Measurements from ENCODE around the gene PSD.
A peak's percentile ranks its signal among the peaks of the same experiment; 100 is the strongest.

Gene PSD

DNA sequence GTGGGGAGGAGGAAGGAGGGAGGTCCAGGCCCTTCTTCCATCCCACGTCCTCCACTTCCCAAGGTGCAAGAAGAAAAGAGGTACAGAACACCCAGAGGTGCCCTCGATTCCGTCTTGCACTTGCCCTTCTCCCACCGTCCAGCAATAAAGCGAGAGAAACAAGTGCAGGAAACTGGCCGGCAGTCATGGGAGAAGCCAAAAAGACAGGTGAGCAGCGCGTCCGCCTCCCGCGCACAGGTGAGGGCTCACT lies 31.5 kb upstream of the PSD start:
- Histone ChIP-seq H2BK5ac (ENCODE audit: low read depth, low read length, poor library complexity) (peak overlapping the region; percentile 70), H3K4ac (ENCODE audit: low read depth, low read length) (peak overlapping the region; percentile 9), H3K27me3 (ENCODE audit: insufficient read depth, low read length) (no peaks in the 10 kb centered on the region), H3K14ac (ENCODE audit: low read length) (peak overlapping the region; percentile 87), H2BK120ac (ENCODE audit: insufficient read depth, low read length, poor library complexity) (peak overlapping the region; percentile 35), H3K9ac (ENCODE audit: low read length) (peak overlapping the region; percentile 91), H2AK5ac (ENCODE audit: low read length) (peak overlapping the region; percentile 16), H4K91ac (ENCODE audit: low read depth, low read length) (peak overlapping the region; percentile 88), H3K4me3 (ENCODE audit: low read depth, low read length) (peak overlapping the region; percentile 79), H3K4me1 (ENCODE audit: control insufficient read depth in 1 of 2, insufficient read depth in 2 of 2, low read length in 2 of 2) (peaks cover 7 to 16% of the 10 kb centered on the region in 2 experiments), H3K9me3 (ENCODE audit: insufficient read depth, low read depth, low read length) (no peaks in the 10 kb centered on the region), H3K4me2 (ENCODE audit: low read length) (peak overlapping the region; percentile 93), H3K27ac (ENCODE audit: low read depth, low read length) (peak overlapping the region; percentile 60), H3K79me1 (ENCODE audit: low read length) (peaks cover 22% of the 10 kb centered on the region), H4K8ac (ENCODE audit: low read depth, low read length) (peak overlapping the region; percentile 88), H2BK12ac (ENCODE audit: low read length) (no peak overlapping the region), H3K18ac (ENCODE audit: low read length) (peak overlapping the region; percentile 48), H3K36me3 (ENCODE audit: control insufficient read depth in 1 of 2, insufficient read depth in 2 of 2, low read length in 2 of 2) (peaks cover 2 to 3% of the 10 kb centered on the region in 2 experiments), H3K79me2 (ENCODE audit: control insufficient read depth, insufficient read depth, low read length, poor library complexity) (peaks cover 11% of the 10 kb centered on the region), H2AFZ (ENCODE audit: insufficient read depth, low read length, poor library complexity) (peak overlapping the region; percentile 61), H4K12ac (ENCODE audit: low read depth, low read length) (peak overlapping the region; percentile 40), H3K23ac (ENCODE audit: low read length) (no peak overlapping the region)
- DNase-seq = no peak
- WGBS (ENCODE audit: extremely low coverage, insufficient coverage, insufficient read length) = no CpG with 5 or more reads among the region's 11 CpGs

DNA sequence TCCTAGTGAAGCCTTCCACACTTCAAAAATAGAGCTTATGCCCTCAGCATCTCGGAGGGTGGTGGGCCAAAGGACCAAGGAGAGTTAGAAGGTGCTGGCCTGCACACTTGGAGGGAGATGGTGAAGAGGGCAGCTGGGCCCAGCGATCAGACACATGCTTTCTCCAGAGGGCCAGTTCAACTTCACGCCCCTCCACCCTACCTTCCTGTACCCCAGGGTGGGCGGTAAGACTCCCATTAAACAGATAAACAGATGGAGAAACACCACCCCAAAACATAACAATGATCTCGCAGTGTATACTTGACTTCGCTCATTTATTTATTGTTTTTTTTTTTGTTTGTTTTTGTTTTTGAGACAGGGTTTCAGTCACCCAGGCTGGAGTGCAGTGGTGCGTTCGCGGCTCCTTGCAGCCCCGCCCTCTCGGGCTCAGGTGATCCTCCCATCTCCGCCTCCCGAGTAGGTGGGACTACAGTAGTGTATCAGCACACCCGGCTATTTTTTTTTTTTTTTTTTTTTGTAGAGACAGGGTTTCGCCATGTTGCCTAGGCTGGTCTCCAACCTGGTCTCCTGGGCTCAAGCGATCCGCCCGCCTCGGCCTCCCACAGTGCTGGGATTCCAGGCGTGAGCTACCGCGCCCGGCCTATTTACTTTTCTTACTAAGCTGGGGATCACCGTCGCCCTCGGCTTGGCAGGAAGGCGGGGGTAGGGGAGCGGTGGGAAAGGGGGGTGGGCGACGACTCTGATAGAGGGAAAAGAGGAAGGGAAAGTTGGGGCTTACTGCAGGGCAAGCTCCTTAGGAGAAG lies 30.9 kb upstream of the PSD start:
- H3K4me3 ChIP-seq (ENCODE audit: low read depth, low read length) = peak overlapping the region; percentile 79
- no CpG with 5 or more reads among the region's 30 CpGs for WGBS (ENCODE audit: extremely low coverage, insufficient coverage, insufficient read length)
- peaks cover 11% of the 10 kb centered on the region for H3K79me2 ChIP-seq (ENCODE audit: control insufficient read depth, insufficient read depth, low read length, poor library complexity)

GRCh38 chr10:102444851-102445250 lies 26.3 kb upstream of the PSD start:
- Histone ChIP-seq H4K8ac (ENCODE audit: low read depth, low read length) (no peak overlapping the region), H2BK120ac (ENCODE audit: insufficient read depth, low read length, poor library complexity) (no peak overlapping the region), H3K4me3 (ENCODE audit: low read depth, low read length) (no peak overlapping the region), H4K12ac (ENCODE audit: low read depth, low read length) (no peak overlapping the region), H2AK5ac (ENCODE audit: low read length) (no peak overlapping the region), H3K79me2 (ENCODE audit: control insufficient read depth, insufficient read depth, low read length, poor library complexity) (peaks cover 2% of the 10 kb centered on the region), H2BK12ac (ENCODE audit: low read length) (no peak overlapping the region), H3K27me3 (ENCODE audit: insufficient read depth, low read length) (no peaks in the 10 kb centered on the region), H3K18ac (ENCODE audit: low read length) (no peak overlapping the region), H3K27ac (ENCODE audit: low read depth, low read length) (no peak overlapping the region), H3K4me1 (ENCODE audit: control insufficient read depth in 1 of 2, insufficient read depth in 2 of 2, low read length in 2 of 2) (peaks cover 3% of the 10 kb centered on the region in 2 experiments), H3K79me1 (ENCODE audit: low read length) (peaks cover 5% of the 10 kb centered on the region), H2BK5ac (ENCODE audit: low read depth, low read length, poor library complexity) (no peak overlapping the region), H3K23ac (ENCODE audit: low read length) (no peak overlapping the region), H2AFZ (ENCODE audit: insufficient read depth, low read length, poor library complexity) (no peak overlapping the region), H3K4ac (ENCODE audit: low read depth, low read length) (no peak overlapping the region), H3K4me2 (ENCODE audit: low read length) (no peak overlapping the region), H3K36me3 (ENCODE audit: control insufficient read depth in 1 of 2, insufficient read depth in 2 of 2, low read length in 2 of 2) (no peaks in the 10 kb centered on the region), H3K9me3 (ENCODE audit: insufficient read depth, low read depth, low read length) (no peaks in the 10 kb centered on the region), H4K91ac (ENCODE audit: low read depth, low read length) (no peak overlapping the region), H3K14ac (ENCODE audit: low read length) (no peak overlapping the region), H3K9ac (ENCODE audit: low read length) (no peak overlapping the region)
- DNase-seq = no peak
- no CpG with 5 or more reads among the region's 2 CpGs for WGBS (ENCODE audit: extremely low coverage, insufficient coverage, insufficient read length)

More for the DNA sequence above, 30.9 kb upstream of the PSD start:
- H4K12ac ChIP-seq (ENCODE audit: low read depth, low read length) = peak overlapping the region; percentile 83
- DNase-seq = peak; percentile 78 to 87
- peak overlapping the region; percentile 93 for H4K8ac ChIP-seq (ENCODE audit: low read depth, low read length)
- peaks cover 7 to 16% of the 10 kb centered on the region in 2 experiments for H3K4me1 ChIP-seq (ENCODE audit: control insufficient read depth in 1 of 2, insufficient read depth in 2 of 2, low read length in 2 of 2)
- peak overlapping the region; percentile 48 for H3K18ac ChIP-seq (ENCODE audit: low read length)
- peak overlapping the region; percentile 89 for H2BK12ac ChIP-seq (ENCODE audit: low read length)
- H3K9ac ChIP-seq (ENCODE audit: low read length) = peak overlapping the region; percentile 91
- peak overlapping the region; percentile 72 for H2AFZ ChIP-seq (ENCODE audit: insufficient read depth, low read length, poor library complexity)
- no peaks in the 10 kb centered on the region for H3K27me3 ChIP-seq (ENCODE audit: insufficient read depth, low read length)
- no peaks in the 10 kb centered on the region for H3K9me3 ChIP-seq (ENCODE audit: insufficient read depth, low read depth, low read length)
- peak overlapping the region; percentile 67 for H2AK5ac ChIP-seq (ENCODE audit: low read length)
- peak overlapping the region; percentile 71 for H2BK5ac ChIP-seq (ENCODE audit: low read depth, low read length, poor library complexity)
- H3K14ac ChIP-seq (ENCODE audit: low read length) = peak overlapping the region; percentile 87
- H3K27ac ChIP-seq (ENCODE audit: low read depth, low read length) = peak overlapping the region; percentile 60
- H3K23ac ChIP-seq (ENCODE audit: low read length) = no peak overlapping the region
- peak overlapping the region; percentile 93 for H3K4me2 ChIP-seq (ENCODE audit: low read length)
- peaks cover 2 to 3% of the 10 kb centered on the region in 2 experiments for H3K36me3 ChIP-seq (ENCODE audit: control insufficient read depth in 1 of 2, insufficient read depth in 2 of 2, low read length in 2 of 2)
- peak overlapping the region; percentile 13 for H3K4ac ChIP-seq (ENCODE audit: low read depth, low read length)
- H3K79me1 ChIP-seq (ENCODE audit: low read length) = peaks cover 22% of the 10 kb centered on the region
- H4K91ac ChIP-seq (ENCODE audit: low read depth, low read length) = peak overlapping the region; percentile 88
- H2BK120ac ChIP-seq (ENCODE audit: insufficient read depth, low read length, poor library complexity) = peak overlapping the region; percentile 56

DNA sequence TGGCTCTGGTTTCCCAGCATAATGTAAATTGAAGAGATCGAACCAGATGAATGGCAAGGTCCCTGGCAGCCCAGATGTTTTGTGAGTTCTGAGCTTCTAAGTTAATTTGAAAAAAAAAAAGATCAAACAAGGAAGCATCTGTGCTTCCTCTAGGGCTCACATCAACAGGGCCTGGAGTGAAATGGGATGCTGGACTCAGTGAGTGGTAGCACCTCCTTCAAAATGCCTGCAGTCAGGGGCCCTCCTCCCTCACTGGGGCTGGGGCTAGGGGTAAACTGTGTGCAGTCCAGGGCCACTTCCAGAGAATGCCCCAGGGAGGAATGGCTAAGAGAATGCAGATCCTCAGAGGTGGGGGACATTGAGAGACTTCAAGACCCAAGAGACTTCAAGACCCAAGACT lies 19.8 kb upstream of the PSD start:
- Histone ChIP-seq H4K91ac (ENCODE audit: low read depth, low read length) (no peak overlapping the region), H3K9ac (ENCODE audit: low read length) (no peak overlapping the region), H3K9me3 (ENCODE audit: insufficient read depth, low read depth, low read length) (no peaks in the 10 kb centered on the region), H3K4ac (ENCODE audit: low read depth, low read length) (no peak overlapping the region), H3K36me3 (ENCODE audit: control insufficient read depth in 1 of 2, insufficient read depth in 2 of 2, low read length in 2 of 2) (no peaks in the 10 kb centered on the region), H3K79me1 (ENCODE audit: low read length) (no peaks in the 10 kb centered on the region), H4K12ac (ENCODE audit: low read depth, low read length) (no peak overlapping the region), H3K18ac (ENCODE audit: low read length) (no peak overlapping the region), H2BK12ac (ENCODE audit: low read length) (no peak overlapping the region), H2BK5ac (ENCODE audit: low read depth, low read length, poor library complexity) (no peak overlapping the region), H3K4me2 (ENCODE audit: low read length) (no peak overlapping the region), H4K8ac (ENCODE audit: low read depth, low read length) (no peak overlapping the region), H3K23ac (ENCODE audit: low read length) (no peak overlapping the region), H3K79me2 (ENCODE audit: control insufficient read depth, insufficient read depth, low read length, poor library complexity) (no peaks in the 10 kb centered on the region), H2AFZ (ENCODE audit: insufficient read depth, low read length, poor library complexity) (no peak overlapping the region), H3K4me3 (ENCODE audit: low read depth, low read length) (no peak overlapping the region), H2AK5ac (ENCODE audit: low read length) (no peak overlapping the region), H3K14ac (ENCODE audit: low read length) (no peak overlapping the region), H3K27ac (ENCODE audit: low read depth, low read length) (no peak overlapping the region), H3K4me1 (ENCODE audit: control insufficient read depth in 1 of 2, insufficient read depth in 2 of 2, low read length in 2 of 2) (peaks cover 7 to 14% of the 10 kb centered on the region in 2 experiments), H2BK120ac (ENCODE audit: insufficient read depth, low read length, poor library complexity) (no peak overlapping the region), H3K27me3 (ENCODE audit: insufficient read depth, low read length) (no peaks in the 10 kb centered on the region)
- no peak for DNase-seq
- WGBS (ENCODE audit: extremely low coverage, insufficient coverage, insufficient read length) = no CpG with 5 or more reads among the region's 1 CpG
